IPS DF 4.7 (cell line): Measurements from ENCODE around the gene OAS2.
"Not testable (repeated sequence)": the region's sequence is repeated elsewhere in the genome, so short reads cannot be mapped to it uniquely, and the experiment has no call there.

Experiments used
- DNase-seq: peaks from one replicate; pipeline ENCODE4 v3.0.0-alpha.2; 2013; ENCODE audit warnings: low spot score; ENCODE audit errors: extremely low read depth

The OAS2 gene

GRCh38 chr12:112985642-112986290, 7.4 kb downstream of the OAS2 start:
- DNase-seq, result no peak

GRCh38 chr12:112986291-112986800, 8.0 kb downstream of the OAS2 start:
- DNase-seq, result no peak

DNA sequence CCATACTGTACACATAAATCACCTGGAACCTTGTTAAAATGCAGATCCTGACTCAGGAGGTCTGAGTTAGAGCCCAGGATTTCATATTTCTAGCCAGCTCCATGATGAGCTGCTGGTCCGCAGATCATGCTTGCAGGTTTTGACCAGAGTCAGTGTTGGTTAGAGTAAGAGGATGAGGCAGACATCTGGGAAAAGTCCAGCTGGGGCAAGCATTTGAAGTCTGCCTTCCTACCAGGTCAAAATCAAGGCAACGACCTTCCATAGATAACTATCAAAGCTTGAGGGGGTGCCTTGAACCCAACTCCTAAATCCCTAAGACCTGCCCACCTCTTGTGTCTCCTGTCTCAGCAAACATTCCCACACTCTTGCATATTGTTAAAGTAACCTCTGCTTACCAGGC, 9.2 kb downstream of the OAS2 start:
- DNase-seq, result no peak

DNA sequence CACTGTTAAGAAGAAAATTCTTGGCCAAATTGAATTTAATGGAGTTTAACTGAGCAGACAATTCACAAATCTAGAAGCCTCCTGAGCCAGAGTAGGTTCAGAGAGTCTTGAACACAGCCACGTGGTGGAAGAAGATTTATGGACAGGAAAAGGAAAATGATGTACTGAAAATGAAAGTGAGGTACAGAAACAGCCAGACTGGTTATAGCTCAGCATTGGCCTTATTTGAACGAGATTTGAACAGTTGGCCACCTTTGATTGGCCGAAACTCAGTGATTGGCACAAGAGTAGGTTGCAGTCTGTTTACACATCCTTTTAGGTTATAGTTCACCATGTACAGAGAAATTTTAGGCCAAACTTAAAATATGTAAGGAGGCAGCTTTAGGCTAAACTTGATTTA, 9.9 kb downstream of the OAS2 start:
- DNase-seq, result no peak

- not testable (repeated sequence) for DNase-seq
Measured at GRCh38 chr12:112988823-112989385, 10.6 kb downstream of the OAS2 start.

GRCh38 chr12:112989806-112990205, 11.5 kb downstream of the OAS2 start:
- DNase-seq, result no peak

GRCh38 chr12:112992541-112993398, 14.5 kb downstream of the OAS2 start:
- DNase-seq, result peak; percentile 38

GRCh38 chr12:112995008-112995407, 16.7 kb downstream of the OAS2 start:
- no peak for DNase-seq

DNA sequence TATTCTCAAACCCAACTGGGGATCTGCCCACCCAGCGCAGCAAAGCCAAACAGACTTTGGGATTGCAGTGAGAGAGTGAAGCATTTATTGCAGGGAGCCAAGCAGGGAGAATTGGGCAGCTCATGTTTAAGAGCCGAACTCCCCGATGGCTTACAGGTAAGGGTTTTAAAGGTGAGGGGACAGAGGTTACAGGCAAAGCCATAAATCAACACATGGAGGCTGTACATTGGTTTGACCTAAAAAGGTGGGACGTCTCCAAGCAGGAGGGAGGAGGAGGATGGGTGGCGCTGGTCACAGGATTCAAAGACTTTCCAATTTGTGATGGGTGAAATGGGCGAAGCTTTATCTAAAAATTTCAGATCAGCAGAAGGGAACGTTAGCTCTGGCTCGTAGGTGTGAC, 18.2 kb downstream of the OAS2 start:
- DNase-seq, result no peak

DNA sequence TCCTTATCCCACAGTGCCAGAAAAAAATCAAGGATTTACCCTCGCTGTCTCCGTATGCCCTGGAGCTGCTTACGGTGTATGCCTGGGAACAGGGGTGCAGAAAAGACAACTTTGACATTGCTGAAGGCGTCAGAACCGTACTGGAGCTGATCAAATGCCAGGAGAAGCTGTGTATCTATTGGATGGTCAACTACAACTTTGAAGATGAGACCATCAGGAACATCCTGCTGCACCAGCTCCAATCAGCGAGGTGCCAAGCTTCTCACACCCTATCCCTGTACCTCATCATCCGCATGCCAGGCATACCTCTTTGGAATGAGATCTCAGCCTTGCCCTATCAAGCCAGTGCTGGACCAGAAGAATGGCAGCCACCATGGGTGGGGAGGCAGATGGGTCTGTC, 19.2 kb downstream of the OAS2 start:
- no peak for DNase-seq

DNA sequence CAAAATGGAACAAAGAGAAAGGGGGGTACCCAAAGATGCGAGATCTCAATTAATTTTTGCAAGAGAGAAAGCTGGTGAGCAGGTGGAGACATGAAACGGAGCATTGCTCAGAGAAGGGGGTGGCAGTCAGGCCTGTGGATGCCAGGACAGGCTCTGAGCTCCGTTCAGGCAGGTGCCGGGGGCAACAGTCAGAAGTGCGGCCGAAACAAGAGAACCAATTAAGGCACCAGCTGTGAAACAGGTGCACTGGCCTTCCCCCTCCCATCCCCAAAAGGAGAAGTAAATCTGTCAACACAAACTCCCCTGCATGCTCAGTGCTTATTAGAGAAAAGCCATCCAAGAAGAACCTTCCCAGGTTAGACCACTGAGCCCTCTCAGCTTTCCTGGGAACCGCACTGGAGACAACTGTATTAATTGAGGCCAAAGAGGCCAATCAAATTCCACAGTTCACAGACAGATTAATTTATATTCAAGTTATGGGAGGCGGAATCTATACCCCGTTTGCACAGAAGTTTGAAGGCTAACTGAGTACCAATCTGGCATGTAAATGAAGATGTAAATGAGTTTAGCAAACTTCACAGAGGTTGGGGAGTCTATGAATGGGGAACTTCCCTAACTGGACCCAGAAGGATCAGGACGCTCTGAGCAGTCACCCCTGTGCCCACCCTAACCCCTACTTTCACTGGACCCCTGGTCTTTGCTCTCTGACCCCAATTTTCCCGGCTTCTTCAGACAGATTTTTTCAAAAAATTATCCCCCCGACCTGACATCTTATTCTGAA, 20.9 kb downstream of the OAS2 start:
- DNase-seq, result no peak

DNA sequence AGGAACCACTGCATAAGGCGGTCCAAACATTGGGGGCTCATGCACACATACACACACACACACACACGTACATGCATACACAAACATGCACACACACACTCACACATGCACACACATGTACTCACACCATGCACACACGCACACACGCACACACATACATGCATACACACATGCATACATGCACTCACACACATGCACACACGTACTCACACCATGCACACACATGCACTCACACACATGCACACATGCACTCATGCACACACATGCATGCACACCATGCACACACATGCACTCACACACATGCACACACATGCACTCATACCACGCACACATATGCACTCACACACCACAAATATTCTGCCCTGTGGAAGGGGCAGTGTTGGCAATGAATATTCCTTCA, 22.1 kb downstream of the OAS2 start:
- DNase-seq, result no peak

- no peak for DNase-seq
Measured at GRCh38 chr12:113002155-113002554, 23.8 kb downstream of the OAS2 start.

DNA sequence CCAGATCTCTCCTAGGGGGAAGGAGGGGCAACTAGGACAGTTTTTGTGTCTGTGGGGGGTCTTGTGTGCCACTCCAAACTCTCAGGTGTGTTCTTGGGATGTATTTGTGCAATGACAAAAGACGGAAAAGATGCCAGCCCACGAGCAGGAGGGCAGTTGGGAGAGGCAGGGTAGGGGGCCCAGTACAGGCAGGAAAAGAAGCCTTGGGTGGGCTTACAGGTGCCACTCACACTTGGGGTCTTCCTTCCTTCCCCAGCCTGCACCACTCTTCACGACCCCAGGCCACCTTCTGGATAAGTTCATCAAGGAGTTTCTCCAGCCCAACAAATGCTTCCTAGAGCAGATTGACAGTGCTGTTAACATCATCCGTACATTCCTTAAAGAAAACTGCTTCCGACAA, 24.4 kb downstream of the OAS2 start:
- no peak for DNase-seq

DNA sequence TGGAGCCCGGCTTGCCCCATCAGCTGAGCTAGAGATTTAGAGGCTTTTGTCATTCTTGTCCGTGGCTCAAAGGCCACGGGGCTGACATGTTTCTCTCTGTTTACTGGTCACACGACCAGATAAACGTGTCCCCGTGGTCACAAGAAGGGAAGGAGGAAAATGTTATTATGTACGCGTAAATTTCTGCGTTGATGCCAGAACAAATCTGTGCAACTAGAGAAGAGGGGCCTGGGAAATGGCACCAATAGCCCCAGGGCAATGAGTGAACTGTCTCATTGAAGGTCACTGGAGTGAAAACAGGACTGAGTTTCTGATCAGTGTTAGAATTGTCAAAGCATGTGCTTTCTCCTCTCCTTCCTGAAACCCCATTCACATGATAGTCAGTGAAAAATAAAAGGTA, 25.3 kb downstream of the OAS2 start:
- DNase-seq, result no peak

DNA sequence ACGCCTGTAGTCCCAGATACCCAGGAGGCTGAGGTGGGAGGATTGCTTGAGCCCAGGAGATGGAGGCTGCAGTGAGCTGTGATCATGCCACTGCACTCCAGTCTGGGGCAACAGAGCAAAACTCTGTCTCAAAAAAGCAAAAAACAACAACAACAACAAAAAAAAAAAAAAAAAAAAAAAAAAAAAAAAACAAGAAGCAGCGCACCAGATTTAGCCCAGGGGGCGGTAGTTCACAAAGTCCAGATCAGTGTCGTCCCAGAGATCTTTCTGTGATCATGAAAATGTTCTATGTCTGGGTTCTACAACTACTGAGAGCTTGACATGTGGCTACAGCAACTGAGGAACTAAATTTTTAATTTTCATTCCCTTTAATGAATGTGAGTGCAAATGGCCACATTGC, 27.4 kb downstream of the OAS2 start:
- DNase-seq, result no peak

GRCh38 chr12:113006206-113006605, 27.9 kb downstream of the OAS2 start:
- DNase-seq, result no peak

DNA sequence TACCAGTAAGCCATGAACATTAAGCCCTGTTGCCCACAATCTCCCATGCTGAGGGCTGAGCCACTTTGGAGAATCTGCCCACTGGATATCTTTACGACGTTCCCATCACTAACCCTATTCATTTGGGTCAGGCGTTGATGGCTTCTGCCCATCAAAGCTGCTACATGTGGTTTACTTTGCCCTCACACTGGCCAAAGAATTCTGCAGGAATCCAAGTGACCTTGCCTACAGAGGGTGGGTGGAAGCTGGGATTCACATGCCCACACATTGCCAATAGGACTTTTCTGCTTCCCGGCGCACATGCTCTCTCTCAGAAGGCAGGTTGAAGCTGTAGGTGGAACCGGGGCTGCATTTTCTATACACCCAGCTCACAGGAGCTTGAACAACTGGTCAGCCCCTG, 28.3 kb downstream of the OAS2 start:
- no peak for DNase-seq

DNA sequence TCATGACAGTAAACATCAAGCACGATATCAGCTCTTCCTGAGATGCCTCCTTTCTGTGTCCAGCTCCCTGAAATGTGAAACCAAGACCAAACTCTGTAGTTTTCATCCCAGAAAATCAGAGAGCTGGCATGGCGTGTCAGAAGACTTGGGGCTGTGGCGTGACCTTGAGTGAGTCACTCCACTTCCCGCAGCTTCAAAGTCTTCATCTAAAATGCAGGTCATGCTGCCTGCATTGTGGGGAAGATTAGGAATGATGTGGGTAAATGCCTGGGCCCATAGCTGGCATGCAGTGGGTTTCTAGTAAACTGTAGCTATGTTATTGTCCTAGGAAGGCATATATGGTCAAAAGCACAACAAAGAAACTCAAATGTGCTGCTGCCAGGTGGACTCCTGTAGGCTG, 28.8 kb downstream of the OAS2 start:
- no peak for DNase-seq

DNA sequence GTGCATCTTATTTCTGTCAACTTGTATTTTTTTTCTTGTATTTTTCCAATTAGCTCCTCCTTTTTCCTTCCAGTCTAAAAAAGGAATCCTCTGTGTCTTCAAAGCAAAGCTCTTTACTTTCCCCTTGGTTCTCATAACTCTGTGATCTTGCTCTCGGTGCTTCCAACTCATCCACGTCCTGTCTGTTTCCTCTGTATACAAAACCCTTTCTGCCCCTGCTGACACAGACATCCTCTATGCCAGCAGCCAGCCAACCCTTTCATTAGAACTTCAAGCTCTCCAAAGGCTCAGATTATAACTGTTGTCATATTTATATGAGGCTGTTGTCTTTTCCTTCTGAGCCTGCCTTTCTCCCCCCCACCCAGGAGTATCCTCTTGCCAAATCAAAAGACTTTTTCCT, 32.4 kb downstream of the OAS2 start:
- DNase-seq, result no peak

DNA sequence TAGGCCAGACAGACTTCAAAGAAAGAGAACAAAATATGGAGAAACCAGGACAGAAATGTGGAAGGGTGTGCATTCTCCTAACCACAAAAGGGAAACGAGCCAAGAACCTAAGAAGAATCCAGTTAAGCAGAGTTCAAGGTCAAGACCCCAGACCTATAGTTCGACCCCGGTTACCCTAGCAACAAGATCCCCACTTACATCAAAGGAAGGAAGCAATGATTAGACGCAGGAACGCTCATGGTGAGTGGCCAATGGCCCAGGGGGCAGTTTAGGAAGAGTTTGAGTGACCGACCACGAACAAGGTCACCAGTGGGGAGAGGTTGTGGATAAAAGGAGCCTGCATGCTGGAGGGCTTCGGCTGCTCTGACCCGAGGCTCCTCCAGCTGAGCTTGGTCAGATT, 36.2 kb downstream of the OAS2 start:
- no peak for DNase-seq

GRCh38 chr12:113016796-113017195, 38.5 kb downstream of the OAS2 start:
- DNase-seq, result no peak
